Right lobe of liver (tissue), 6 donors: ENCODE data around the gene SART3. TPM values are rescaled to one million over a fixed set of nuclear protein-coding genes. Genes with fewer than 3 reads are reported as not detected.

Experiments used
- ATAC-seq, 4 donors: fragments of 200-7000 bp; cut with Tn5 transposase; one replicate each; pipeline ENCODE4 v1.9.1; 2020; ENCODE audit warnings: mild to moderate bottlenecking in 4 of 4, moderate library complexity in 4 of 4
- DNase-seq, 3 donors: peaks; one replicate each; pipeline ENCODE4 v3.0.0-alpha.2; 2020
- H3K27ac ChIP-seq, 3 donors: fragments of 200-600 bp; one replicate each; pipeline ENCODE4 v1.8.0; 2022
- H3K27me3 ChIP-seq, 2 donors: fragments of 200-600 bp; one replicate each; pipeline ENCODE4 v1.8.0; 2022
- H3K36me3 ChIP-seq, 4 donors: fragments of 200-600 bp; sonication (generic) in 1 of 4; one replicate each; pipeline versions ENCODE4 v1.5.1 to v1.8.0; 2017 to 2022; ENCODE audit warnings: control low read depth in 1 of 4
- H3K4me1 ChIP-seq, 4 donors: fragments of 200-600 bp; sonication (generic) in 1 of 4; one replicate each; pipeline versions ENCODE4 v1.5.1 to v1.8.0; 2017 to 2022; ENCODE audit warnings: control low read depth in 1 of 4
- H3K4me3 ChIP-seq, 3 donors: fragments of 200-600 bp; one replicate each; pipeline ENCODE4 v1.8.0; 2022
- H3K9me3 ChIP-seq, 4 donors: fragments of 200-600 bp; sonication (generic) in 1 of 4; one replicate each; pipeline versions ENCODE4 v1.5.1 to v1.8.0; 2017 to 2022; ENCODE audit warnings: control low read depth in 1 of 4
- POLR2A ChIP-seq: fragments of 450-650 bp; IDR thresholded peaks from one replicate; pipeline ENCODE4 v1.6.1; 2017; ENCODE audit warnings: antibody characterized with exemption, mild to moderate bottlenecking
- WGBS: methylation state at CpG from one replicate; pipeline ENCODE4 v1.1.6; 2018; ENCODE audit warnings: low coverage, low lambda C conversion rate; ENCODE audit not compliant: insufficient coverage; ENCODE audit errors: missing lambda C conversion rate; 5-methylcytosine and 5-hydroxymethylcytosine counted together
- intact Hi-C, 2 donors: fragments of 100-400 bp; cut with DNase I; formaldehyde crosslinking; loops; one replicate each; pipeline versions ENCODE4 v1.11.2 to v1.14.1; 2022
- total RNA-seq, 6 experiments: library from RNA; depleted of rRNA in 2 of 6; stranded (reverse); fragments of >200 nt in 2 of 6; fragmentation: NEBNext Ultra II Directional in 3 of 6; extraction: Animal tissue kit (Norgen Biotek cat#: 25700) in 3 of 6; gene quantifications; one replicate each; pipeline versions ENCODE4 v1.1.0 to v1.2.4, GENCODE V29; 2016 to 2023
- TF ChIP-seq, protein P1 (sequence below), 4 donors: fragments of 200-600 bp in 3 of 4; fragments of 450-650 bp in 1 of 4; IDR thresholded peaks; one replicate each; pipeline versions ENCODE4 v1.5.1 to v1.8.0; 2016 to 2022; ENCODE audit warnings: antibody characterized with exemption in 4 of 4, mild to moderate bottlenecking in 2 of 4
- donor health status: DM: no; HTN: yes; CAD: no.
- donor health status: DM: no; HTN: no; CAD: no.
- donor health status: DM: no; HTN: no; CAD: no.
- donor health status: DM: no; HTN: yes; CAD: no.
- donor health status: DM: no; HTN: yes; CAD: no.

The SART3 gene
- total RNA-seq, 6 experiments from 2014 or later, result 13.2 to 28.4 (median 20.6) TPM

DNA sequence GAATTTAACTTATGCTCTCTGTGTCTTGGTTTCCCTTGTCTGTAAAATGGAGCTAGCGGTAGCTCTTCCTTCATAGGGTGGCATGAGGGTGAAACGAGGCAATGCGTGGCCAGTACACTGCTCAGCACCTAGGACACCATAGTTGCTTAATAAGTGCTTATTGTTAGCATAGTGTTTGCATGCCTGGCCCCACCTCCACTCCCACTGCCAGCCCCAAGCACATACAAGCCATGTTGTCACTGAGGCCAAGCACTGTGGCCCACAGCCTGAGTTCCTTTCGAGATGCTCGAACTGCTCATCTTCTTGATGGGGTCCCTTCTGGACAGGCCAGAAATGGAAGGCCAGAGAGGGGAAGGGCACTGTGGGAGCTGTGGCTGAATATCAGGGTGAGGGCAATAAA is 45.1 kb downstream of the SART3 start:
- H3K9me3 ChIP-seq, result no peaks in the 10 kb centered on the region
- DNase-seq (no peak), ATAC-seq (peak in 3 of 4 donors; percentile 5 to 40 (median 15))
- H3K27me3 ChIP-seq, result no peaks in the 10 kb centered on the region
- H3K27ac ChIP-seq, result no peak overlapping the region
- peaks cover 0 to 30% (median 1%) of the 10 kb centered on the region in 4 donors for H3K36me3 ChIP-seq
- TF ChIP-seq, protein P1, sequence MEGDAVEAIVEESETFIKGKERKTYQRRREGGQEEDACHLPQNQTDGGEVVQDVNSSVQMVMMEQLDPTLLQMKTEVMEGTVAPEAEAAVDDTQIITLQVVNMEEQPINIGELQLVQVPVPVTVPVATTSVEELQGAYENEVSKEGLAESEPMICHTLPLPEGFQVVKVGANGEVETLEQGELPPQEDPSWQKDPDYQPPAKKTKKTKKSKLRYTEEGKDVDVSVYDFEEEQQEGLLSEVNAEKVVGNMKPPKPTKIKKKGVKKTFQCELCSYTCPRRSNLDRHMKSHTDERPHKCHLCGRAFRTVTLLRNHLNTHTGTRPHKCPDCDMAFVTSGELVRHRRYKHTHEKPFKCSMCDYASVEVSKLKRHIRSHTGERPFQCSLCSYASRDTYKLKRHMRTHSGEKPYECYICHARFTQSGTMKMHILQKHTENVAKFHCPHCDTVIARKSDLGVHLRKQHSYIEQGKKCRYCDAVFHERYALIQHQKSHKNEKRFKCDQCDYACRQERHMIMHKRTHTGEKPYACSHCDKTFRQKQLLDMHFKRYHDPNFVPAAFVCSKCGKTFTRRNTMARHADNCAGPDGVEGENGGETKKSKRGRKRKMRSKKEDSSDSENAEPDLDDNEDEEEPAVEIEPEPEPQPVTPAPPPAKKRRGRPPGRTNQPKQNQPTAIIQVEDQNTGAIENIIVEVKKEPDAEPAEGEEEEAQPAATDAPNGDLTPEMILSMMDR (IDR thresholded peaks at IDR 0.05), result no peak
- TF ChIP-seq POLR2A, result no peak
- H3K4me3 ChIP-seq, result peak overlapping the region; percentile 88 to 95 (median 93)
- intact Hi-C loops, result no loop called here
- WGBS, result 11% methylated on average over 3 of the region's 5 CpGs
- peaks cover 0 to 8% (median 3%) of the 10 kb centered on the region in 4 donors for H3K4me1 ChIP-seq

DNA sequence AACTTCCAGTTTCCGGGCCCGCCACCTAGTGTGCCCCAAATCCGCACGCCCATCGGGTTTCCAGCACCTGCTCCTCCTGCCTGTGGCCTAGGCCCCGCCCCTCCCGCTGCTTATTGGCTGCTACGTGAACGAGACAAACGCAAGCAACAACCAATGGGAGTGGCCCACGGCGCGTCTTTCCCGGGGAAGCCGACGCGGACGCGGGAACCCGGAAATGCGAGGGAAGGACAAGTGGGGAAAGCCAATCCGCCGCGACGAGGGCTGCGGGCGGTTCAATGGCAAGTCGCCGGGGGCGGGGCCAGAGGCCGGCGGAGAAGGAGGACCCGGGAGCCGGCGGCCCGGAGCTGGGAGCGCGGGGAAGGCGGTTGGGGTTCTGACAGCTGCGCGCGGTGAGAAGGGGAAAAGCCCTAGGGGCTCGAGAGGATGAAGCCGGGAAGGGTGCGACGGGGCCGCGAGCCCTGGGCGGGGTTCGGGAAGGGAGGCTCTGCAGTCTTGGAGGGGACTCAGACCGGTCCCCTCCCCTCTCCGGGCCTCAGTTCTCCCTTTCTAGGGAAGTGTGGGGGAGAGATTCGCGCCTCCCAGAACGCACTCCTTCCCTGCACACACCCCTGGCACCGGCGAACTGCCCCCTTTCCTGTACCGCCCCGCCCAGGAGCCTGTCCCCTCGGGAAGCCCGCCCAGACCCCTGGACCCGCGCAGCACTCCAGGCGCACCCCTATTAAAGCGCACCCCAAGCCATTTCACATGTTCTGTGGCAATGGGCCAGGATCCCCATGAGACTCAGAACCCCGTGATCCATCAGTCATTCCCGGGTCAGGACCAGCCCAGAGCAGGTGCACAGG is 45.8 kb downstream of the SART3 start, which contains the start of gene FICD:
Gene FICD (plus strand): TSS at position 305 of the 842 bp plus-strand sequence. CDS start 1,696 bp downstream, outside the sequence.
- WGBS, result 1% methylated on average over 49 of the region's 67 CpGs
- Histone ChIP-seq H3K27ac (peak within 1 kb of the TSS in 2 of 3 donors; percentile 53 to 66), H3K27me3 (no peaks in the 10 kb centered on the region), H3K4me1 (peaks cover 0 to 8% (median 3%) of the 10 kb centered on the region in 4 donors), H3K9me3 (no peaks in the 10 kb centered on the region), H3K4me3 (peak within 1 kb of the TSS; percentile 88 to 95 (median 93)), H3K36me3 (peaks cover 0 to 23% (median 1%) of the 10 kb centered on the region in 4 donors)
- DNase-seq (peak; percentile 100), ATAC-seq (peak; percentile 96 to 98 (median 98))
- TF ChIP-seq, protein P1 (IDR thresholded peaks at IDR 0.05), result no peak
- TF ChIP-seq POLR2A, result peak; percentile 51
- intact Hi-C loops, result no loop called here

DNA sequence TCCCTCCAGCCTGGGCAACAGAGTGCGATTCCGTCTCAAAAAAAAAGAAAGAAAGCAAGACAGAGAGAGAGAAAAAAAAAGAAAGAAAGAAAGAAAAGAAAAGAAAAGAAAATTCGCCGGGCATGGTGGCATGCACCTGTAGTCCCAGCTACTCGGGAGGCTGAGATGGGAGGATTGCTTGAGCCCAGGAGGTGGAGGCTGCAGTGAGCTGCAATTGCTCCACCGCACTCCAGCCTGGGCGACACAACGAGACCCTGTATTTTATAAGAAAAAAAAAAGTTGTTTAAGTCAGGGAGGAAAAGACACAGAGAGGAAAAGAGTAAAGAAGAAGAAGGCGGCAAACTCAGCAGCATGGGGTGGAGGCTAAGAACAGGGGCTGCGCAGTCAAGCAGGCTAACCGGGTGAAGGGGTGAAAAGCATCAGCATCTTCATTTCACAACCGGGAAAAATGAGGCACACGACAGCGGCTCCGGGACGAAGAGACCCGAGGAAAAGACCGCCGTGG is 46.5 kb downstream of the SART3 start:
- 45% methylated on average over 11 of the region's 19 CpGs for WGBS
- Histone ChIP-seq H3K4me1 (peaks cover 0 to 8% (median 3%) of the 10 kb centered on the region in 4 donors), H3K36me3 (peaks cover 0 to 18% (median 1%) of the 10 kb centered on the region in 4 donors), H3K9me3 (no peaks in the 10 kb centered on the region), H3K27me3 (no peaks in the 10 kb centered on the region), H3K27ac (no peak overlapping the region), H3K4me3 (peak overlapping the region; percentile 88 to 95 (median 93))
- ATAC-seq, result no peak
- no peak for TF ChIP-seq POLR2A
- TF ChIP-seq, protein P1 (IDR thresholded peaks at IDR 0.05), result no peak
- no peak for DNase-seq
- intact Hi-C loops, result no loop called here

DNA sequence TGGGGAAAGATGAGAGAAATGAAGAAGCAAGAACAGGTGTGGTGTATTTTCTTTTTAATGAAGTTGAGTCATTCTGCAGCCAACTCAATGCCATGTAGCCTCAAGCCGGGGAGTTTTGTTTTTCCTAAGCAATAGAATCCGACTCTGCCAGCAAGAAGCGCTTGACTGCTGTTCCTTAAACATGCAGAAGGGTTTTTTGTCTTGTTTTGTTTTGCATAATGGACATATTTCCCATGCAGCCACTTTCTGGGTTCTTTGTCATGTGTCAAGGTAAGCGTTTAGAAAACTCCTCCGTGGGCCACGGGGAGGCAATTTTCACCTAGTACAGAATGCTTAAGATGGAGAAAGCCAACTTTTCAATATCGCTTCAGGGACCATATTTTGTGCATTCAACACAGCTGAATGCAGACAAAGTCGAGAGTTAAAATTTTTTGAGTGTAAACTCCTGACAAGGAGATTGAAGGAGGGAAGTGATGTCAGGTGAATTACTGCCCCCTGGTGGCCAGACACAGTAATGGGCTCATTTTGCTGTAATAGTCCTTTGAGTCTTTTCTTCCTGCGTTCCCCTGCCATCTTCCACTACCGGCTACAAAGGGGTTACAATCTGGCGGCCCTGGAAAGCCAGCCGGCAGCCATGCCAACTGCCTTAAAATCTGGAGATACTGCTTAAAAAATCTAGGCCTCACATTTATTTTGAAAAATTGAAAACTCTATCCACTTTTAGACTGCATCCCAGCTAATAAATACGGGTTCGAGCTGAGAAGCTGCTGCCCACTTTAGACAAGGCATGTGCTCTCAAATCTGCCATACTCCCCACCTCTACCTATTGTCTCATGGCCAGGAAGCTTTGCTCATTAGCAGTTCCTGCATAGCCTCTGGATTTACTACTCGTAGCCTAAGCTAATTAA is 49.1 kb downstream of the SART3 start:
- ATAC-seq (peak in 1 of 4 donors; percentile 17), DNase-seq (peak in 2 of 3 donors; percentile 46 to 60)
- H3K4me1 ChIP-seq, result peaks cover 0 to 8% (median 3%) of the 10 kb centered on the region in 4 donors
- H3K36me3 ChIP-seq, result no peaks in the 10 kb centered on the region
- WGBS, result 26% methylated on average over 15 of the region's 15 CpGs
- no peaks in the 10 kb centered on the region for H3K9me3 ChIP-seq
- TF ChIP-seq, protein P1 (IDR thresholded peaks at IDR 0.05), result peak; percentile 75 to 97 (median 93)
- no peak for TF ChIP-seq POLR2A
- H3K27ac ChIP-seq, result no peak overlapping the region
- no peaks in the 10 kb centered on the region for H3K27me3 ChIP-seq
- intact Hi-C loops, result no loop called here
- no peak overlapping the region for H3K4me3 ChIP-seq
